Astrocyte of the spinal cord (primary cell): ENCODE data around the gene PTP4A1.

ENCODE experiments used
- DNase-seq: peaks from one replicate; pipeline ENCODE4 v3.0.0; 2011; ENCODE audit warnings: low read depth, low spot score
- H3K4me3 ChIP-seq: 2 replicates; pipeline ENCODE4 v1.5.1; 2011; ENCODE audit warnings: low read depth, mild to moderate bottlenecking, low read length, moderate library complexity
- in situ Hi-C: cut with HindIII; loops from 2 replicates; pipeline ENCODE4 v1.10.0; 2017; ENCODE audit warnings: low sequenced_read_pairs
- TF ChIP-seq, protein P1 (sequence below): IDR thresholded peaks from 2 replicates; pipeline ENCODE4 v1.5.1; 2012; ENCODE audit warnings: low read depth, mild to moderate bottlenecking, low read length, inconsistent platforms

PTP4A1 gene

GRCh38 chr6:63553208-63553607, 19.1 kb upstream of the PTP4A1 start:
- in situ Hi-C loops: no loop called here
- no peak for DNase-seq
- TF ChIP-seq, protein P1, sequence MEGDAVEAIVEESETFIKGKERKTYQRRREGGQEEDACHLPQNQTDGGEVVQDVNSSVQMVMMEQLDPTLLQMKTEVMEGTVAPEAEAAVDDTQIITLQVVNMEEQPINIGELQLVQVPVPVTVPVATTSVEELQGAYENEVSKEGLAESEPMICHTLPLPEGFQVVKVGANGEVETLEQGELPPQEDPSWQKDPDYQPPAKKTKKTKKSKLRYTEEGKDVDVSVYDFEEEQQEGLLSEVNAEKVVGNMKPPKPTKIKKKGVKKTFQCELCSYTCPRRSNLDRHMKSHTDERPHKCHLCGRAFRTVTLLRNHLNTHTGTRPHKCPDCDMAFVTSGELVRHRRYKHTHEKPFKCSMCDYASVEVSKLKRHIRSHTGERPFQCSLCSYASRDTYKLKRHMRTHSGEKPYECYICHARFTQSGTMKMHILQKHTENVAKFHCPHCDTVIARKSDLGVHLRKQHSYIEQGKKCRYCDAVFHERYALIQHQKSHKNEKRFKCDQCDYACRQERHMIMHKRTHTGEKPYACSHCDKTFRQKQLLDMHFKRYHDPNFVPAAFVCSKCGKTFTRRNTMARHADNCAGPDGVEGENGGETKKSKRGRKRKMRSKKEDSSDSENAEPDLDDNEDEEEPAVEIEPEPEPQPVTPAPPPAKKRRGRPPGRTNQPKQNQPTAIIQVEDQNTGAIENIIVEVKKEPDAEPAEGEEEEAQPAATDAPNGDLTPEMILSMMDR: no peak
- no peak overlapping the region for H3K4me3 ChIP-seq

DNA sequence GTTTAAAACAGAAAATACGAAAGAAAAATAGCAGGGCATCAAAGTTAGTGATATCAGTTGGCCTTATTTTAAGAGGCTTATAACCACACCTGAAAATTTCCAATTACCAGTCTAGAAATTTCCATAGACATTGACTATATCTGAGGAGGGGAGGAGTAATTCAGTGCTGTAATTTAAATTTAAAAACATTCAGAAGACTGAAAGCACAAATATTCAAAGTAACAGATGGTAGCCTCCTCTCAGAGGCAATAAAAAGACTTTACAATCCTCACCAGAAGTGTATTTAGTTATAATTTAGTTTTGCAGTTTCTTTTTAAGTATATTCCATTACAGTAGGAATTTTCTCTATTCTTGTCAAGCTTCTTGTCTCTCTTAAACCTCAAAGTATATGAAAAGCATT, 18.4 kb upstream of the PTP4A1 start:
- TF ChIP-seq, protein P1: no peak
- no peak for DNase-seq
- in situ Hi-C loops: no loop called here
- no peak overlapping the region for H3K4me3 ChIP-seq

GRCh38 chr6:63554782-63555181, 17.5 kb upstream of the PTP4A1 start:
- TF ChIP-seq, protein P1: no peak
- no peak for DNase-seq
- in situ Hi-C loops: no loop called here
- no peak overlapping the region for H3K4me3 ChIP-seq

DNA sequence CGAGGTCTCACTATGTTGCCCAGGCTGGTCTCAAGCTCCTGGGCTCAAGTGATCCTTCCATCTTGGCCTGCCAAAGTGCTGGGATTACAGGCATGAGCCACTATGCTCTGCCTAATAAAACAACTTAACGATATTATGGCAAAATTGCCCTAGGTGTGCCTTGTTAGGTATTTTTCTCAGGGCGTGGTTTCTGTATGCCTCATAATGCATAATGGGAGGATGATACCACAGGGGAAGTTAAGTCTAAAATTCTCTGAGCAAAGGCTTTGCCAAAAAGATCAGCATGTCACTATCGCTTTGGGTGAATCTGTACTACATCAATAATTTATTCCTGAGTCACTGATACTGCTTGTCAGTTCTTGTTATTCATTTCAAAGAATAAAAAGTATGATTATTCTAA, 15.9 kb upstream of the PTP4A1 start:
- no peak for DNase-seq
- in situ Hi-C loops: no loop called here
- TF ChIP-seq, protein P1: no peak
- no peak overlapping the region for H3K4me3 ChIP-seq

GRCh38 chr6:63558278-63558677, 14.0 kb upstream of the PTP4A1 start:
- in situ Hi-C loops: no loop called here
- no peak overlapping the region for H3K4me3 ChIP-seq
- TF ChIP-seq, protein P1: no peak
- DNase-seq: no peak

- TF ChIP-seq, protein P1: no peak
- DNase-seq: no peak
- no peak overlapping the region for H3K4me3 ChIP-seq
- in situ Hi-C loops: no loop called here
These were observed 11.4 kb upstream of the PTP4A1 start for GRCh38 chr6:63560801-63561287.

DNA sequence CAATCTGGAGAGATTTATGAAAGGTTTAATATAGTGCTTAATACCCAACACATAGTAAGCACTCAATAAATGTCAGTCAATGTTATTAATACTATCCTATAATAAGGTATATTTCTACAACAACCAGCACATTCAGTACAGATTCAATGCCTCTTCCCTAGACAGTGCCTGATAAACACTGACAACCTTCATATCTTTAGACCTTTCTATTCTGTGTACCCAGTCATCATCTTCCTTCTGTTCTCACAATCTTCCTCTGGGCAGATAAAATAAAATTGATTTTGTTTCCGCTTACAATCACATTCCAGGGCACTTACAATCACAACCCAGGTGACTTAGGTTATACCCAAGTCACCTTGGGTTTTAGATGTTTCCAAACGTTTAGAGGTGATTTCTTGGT, 11.0 kb upstream of the PTP4A1 start:
- TF ChIP-seq, protein P1: no peak
- no peak for DNase-seq
- in situ Hi-C loops: no loop called here
- no peak overlapping the region for H3K4me3 ChIP-seq
